Measurements from ENCODE around the gene SECTM1.

SECTM1 gene

DNA sequence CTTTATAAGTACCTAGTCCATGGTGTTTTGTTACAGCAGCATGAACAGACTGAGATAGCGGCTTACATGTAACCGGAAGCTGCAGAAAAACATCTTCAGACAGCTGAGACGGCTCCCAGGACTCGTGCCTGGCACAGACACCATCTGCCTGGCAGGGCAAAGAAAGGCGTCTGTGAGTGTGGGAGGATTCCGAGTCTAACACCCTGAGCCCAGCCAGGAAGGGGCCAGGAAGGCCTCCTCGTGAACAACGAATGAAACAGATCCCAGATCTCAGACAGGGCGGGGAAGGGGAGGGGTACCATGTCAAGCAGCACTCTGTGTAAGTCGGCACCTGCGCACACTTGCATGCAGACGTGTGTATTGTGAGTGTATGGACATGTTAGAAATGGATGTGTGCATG is 55.7 kb downstream of the SECTM1 start:
- DNase-seq: no peak

DNA sequence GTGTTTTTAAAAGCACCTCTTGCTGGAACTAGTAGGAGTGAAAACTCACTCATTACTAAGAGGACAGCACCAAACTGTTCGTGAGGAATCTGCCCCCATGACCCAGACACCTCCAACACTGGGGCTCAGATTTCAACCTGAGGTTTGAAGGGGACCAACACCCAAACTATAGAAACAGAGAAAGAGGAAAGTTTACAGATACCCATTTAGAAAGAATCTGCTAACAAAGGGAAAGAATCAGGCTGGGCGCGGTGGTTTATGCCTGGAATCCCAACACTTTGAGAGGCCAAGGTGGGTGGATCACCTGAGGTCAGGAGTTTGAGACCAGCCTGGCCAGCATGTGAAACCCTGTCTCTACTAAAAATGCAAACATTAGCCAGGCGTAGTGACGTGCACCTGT is 56.6 kb downstream of the SECTM1 start:
- no peak for DNase-seq

DNA sequence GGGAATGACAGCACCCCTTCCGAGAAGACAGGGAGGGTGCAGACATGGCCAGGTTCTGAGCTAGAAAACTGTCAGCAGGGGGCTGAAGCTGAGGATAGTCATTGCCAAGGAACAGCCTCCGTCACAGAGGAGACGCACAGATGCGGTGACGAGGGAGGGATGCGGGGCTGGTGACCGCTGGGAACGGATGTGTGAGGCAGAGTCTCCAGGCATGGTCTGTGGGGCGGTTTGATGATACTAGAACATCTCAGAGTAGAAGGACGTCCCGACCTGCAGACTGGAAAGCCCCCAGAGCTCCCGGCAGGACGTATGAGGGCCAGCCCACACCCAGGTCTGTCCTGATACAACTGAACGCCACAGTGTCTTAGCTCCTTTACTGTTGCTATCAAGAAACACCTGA is 58.2 kb downstream of the SECTM1 start:
- DNase-seq: no peak

DNA sequence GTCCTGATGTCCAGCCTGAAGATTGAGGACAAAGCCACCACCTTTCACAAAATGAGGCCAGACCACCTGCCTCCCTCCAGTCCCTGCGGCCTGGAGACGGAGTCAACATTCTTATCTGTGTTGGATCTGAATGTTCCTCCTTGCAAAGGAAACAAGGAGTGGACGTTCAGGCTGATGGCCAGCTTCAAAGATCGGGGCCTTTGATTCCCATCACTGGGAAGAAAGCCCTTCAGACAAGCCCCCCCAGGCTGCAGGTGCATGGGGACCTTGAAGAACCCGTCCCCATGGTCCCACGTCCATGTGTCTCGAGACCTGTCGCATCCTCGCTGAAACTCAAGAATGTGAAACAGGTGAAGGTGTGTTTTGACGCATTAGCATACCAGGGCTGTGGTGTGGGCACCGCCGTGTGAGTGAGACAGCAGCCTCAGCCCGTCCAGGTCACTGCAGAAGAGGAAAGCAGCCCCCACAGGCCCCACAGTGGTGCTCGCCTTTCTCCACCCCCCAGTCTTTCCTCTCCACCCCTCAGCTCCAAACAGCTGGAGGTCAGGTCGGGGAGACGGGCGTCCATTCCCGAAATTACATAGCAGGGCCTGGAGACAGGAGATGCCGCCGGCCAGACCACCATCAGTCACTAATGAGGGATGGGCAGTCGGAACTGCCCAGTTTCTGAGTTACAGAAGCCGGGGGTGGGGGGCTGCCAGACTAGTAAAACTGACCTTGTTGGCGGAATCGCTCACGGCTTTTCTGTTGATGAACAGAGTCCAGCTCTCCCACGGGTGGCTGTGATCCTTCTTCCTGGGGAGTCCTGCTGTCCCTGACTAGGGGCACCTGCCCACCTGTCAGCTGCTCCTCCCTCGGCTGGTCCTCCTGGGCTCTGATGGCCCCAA is 59.2 kb downstream of the SECTM1 start:
- DNase-seq: no peak

DNA sequence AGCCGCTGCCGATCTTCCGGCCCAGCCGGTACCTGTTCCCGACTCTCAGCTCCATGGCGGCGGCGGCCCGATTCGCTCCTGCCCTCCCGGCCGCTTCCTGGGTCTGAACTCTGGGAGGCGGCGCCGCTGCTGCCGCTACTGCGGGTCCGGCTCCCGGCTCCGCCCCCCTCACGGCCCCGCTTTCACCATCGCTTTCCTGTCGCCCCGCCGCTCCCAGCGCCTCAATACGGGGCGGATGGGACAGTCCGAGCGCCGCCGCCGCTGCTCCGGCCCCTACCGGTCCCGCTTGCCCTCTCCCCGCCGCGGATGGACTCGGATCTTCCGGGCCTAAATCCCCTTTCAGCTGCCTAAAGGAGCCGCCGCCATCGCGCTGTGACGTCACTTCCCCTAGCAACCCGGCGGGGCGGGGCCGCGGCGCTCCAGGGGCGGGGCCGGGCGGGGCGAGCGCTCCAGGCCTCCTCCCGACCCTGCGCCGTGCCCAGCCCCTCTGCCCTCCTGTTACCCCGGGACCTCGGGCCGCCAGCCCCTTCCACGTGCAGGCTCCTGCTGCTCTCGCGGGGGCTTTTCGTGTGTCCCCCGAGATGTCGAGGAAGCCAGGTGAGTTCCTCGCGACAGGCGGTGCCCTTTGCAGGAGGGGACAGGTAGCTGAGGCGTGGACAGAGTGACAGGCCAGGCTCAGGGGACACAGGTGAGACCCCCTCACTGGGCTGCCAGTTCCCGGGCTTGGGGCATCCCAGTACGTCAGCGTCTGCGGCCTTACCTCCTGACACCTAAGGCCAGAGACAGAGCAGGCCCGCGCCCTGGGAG is 60.0 kb downstream of the SECTM1 start, which contains the start of gene CSNK1D:
Gene CSNK1D (minus strand): TSS at position 374 of the 807 bp plus-strand sequence. CDS start 319 bp downstream, at position 55.
- peak; percentile 19 for DNase-seq

DNA sequence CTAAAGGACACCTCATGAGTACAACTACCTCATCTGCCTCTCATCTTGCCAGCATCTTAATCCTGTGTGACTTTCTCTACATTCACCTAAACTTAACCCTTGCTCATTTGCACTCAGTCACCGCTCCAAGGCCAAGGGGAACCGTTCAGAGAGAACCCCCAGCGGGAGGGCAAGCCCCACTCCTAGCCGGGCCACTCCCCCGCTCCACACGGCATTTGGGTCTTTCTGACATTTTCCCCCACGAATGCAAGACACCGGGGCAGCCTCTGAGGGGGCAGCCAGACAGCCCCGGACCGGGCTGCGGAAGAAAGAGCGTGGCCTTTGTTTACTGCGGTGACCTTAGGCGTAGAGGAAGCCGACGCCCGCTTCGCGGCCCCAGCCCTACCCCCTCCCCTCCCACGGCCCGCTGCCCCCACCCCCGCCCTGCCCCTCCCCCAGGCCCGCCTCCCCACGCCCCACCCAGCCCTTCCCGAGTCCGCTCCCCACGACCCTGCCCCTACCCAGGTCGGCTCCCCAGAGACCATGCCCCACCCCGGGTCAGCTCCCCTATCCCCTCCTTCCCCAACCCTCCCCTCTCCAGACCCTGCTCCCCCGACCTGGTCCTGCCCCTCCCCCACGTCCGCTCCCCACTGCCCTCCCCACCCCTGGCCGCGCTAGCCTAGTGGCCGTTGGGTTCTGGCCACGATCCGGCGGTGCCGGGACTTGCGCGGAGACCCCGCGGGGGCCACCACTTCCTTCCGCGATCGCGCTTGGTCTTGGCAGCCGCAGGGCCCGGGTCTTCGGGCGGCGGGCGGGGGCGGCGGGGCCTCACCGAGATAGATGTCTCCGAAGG is 60.9 kb downstream of the SECTM1 start:
- no peak for DNase-seq

DNA sequence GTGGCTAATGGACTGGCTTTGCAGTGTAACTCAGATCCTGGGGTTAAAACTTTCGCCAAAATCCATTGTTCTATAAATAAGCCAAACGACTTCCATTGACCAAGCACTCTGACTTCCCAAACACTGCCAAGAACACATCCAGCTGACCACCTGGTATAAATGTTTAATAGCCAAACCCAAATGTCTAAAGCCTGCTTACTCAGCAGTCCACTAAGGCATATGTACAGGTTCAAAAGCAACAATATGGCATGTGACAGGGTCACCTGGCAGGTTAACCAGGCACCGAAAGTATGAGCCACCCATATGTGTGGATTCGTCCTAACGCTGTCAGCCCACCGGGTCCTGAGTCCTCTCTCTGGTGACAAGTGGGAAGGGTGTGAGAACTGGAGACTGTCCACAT is 62.2 kb downstream of the SECTM1 start:
- no peak for DNase-seq

All from DMS79 (cell line).